Panc1 (cell line): Measurements from ENCODE around the gene CFAP100.

Source experiments
- CTCF ChIP-seq: fragments of 450-650 bp; IDR thresholded peaks from 2 replicates; pipeline ENCODE4 v1.5.1; 2017; ENCODE audit warnings: mild to moderate bottlenecking
- POLR2AphosphoS5 ChIP-seq: IDR thresholded peaks from 2 replicates; pipeline ENCODE4 v1.6.1; 2012; ENCODE audit warnings: mild to moderate bottlenecking, low read depth, low read length, moderate library complexity
- REST ChIP-seq, 2 experiments: IDR thresholded peaks; 2 replicates each; pipeline ENCODE4 v1.6.1; 2011 to 2012; ENCODE audit warnings: low read depth in 2 of 2, control low read depth in 1 of 2, low read length in 1 of 2, mild to moderate bottlenecking in 1 of 2, moderate library complexity in 1 of 2; ENCODE audit not compliant: insufficient read depth in 1 of 2
- SIN3A ChIP-seq: IDR thresholded peaks from 2 replicates; pipeline ENCODE4 v1.6.1; 2012; ENCODE audit warnings: low read depth, mild to moderate bottlenecking, low read length, moderate library complexity, borderline replicate concordance; ENCODE audit not compliant: insufficient read depth
- TCF7L2 ChIP-seq: IDR thresholded peaks from 2 replicates; pipeline ENCODE4 v1.6.1; 2011; ENCODE audit warnings: mild to moderate bottlenecking, low read depth, low read length, inconsistent platforms

- TF ChIP-seq CTCF (no peak), POLR2AphosphoS5 (no peak), SIN3A (no peak), TCF7L2 (no peak), REST (IDR thresholded peaks at IDR 0.05; ENCODE audit: insufficient read depth in 1 of 2, low read depth in 2 of 2, low read length in 1 of 2) (no peak)
Observed at GRCh38 chr3:126407412-126408044, 12.8 kb downstream of the CFAP100 start.
